GM12872 (cell line): Measurements from ENCODE around the gene DMD.

ENCODE experiments used
- TF ChIP-seq, protein P1 (sequence below): IDR thresholded peaks from 3 replicates; pipeline ENCODE4 v1.5.1; 2011; ENCODE audit warnings: low read depth, mild to moderate bottlenecking, low read length, moderate library complexity; ENCODE audit not compliant: insufficient read depth

Gene DMD

DNA sequence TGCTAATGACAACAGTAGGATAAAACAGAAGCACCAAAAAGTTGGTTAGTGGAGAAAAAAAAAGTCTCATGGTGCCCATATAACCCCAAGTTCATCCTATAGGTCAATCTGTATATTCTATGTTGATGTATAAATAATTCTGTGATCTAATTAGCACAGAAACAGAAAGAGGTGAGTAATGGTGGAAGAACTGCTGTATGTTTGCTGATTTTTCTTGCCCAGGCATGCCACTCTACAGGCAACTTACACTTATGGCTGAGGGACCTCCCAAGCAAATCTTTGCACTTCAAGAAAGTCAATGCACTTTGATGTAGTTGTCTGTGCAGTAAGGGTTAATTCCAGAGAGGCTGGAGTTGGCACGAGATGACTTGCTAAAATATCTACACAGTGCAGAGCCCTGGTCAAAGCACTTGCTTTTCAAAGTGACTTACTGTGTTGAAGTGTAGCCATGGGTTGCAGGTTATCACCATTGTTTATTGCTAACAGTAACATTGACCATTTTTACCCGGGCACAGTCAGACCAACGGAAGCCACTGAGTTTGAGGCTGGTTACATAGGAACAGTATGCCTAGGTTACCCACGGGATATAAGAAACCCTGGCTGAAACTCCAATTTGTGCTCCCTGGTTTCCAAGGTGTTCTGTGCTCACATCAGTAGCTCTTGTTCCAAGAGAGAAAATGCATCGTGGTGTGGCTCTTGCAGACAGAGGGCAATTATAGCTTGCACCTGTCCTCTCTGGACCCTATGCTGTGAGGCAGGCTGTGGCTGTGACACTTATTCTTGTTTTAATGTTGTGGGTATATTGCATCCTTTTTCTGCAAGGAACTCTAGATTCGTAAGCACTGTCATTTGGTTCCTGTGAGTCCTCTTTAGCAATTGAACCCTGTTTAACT, 1998.2 kb downstream of the DMD start:
- TF ChIP-seq, protein P1, sequence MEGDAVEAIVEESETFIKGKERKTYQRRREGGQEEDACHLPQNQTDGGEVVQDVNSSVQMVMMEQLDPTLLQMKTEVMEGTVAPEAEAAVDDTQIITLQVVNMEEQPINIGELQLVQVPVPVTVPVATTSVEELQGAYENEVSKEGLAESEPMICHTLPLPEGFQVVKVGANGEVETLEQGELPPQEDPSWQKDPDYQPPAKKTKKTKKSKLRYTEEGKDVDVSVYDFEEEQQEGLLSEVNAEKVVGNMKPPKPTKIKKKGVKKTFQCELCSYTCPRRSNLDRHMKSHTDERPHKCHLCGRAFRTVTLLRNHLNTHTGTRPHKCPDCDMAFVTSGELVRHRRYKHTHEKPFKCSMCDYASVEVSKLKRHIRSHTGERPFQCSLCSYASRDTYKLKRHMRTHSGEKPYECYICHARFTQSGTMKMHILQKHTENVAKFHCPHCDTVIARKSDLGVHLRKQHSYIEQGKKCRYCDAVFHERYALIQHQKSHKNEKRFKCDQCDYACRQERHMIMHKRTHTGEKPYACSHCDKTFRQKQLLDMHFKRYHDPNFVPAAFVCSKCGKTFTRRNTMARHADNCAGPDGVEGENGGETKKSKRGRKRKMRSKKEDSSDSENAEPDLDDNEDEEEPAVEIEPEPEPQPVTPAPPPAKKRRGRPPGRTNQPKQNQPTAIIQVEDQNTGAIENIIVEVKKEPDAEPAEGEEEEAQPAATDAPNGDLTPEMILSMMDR, result no peak

DNA sequence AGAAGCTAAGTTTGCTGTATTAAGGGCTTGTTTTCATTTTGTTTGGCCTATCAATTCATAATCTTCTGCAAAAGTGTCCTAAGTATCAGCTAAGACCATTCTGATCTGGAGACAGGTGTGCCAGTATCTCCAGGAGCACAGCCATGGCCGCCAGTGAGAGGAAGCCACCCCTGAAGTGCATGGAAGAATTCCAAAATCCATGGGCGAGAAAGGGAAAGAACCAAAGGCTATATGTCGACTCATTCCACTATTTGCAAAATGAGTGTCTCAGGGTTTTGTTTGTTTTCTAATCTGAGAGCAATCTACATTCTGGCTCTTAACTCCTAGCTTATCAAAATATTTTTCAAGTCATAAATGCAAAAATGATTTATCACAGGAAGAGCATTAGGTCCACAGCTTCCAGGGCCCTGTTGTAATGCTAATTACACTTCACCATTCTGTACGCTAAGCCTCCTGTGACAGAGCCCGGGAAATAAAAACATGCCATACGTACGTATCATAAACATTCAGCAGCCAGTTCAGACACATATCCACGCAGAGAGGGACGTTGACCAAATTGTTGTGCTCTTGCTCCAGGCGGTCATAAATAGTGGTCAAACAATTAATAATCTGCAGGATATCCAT, 2002.2 kb downstream of the DMD start:
- TF ChIP-seq, protein P1, result no peak

DNA sequence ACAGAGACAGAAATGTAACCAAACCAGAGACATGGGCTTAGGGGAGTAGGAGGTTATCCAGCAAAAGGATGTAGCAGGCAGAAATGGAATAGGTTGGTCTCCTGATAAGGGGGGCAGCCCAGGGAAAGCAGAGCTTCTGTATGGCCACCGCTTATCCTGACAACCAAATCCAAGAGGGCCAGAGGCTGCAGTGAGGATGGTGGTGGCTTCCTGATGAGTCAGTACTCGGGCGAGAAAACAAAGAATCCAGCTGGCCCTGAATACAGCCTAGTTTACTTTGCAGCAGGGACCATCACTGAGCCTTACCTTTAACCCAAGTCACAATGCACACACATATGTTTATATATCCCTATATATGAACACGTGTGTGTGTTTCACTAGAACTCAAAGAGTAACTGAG, 2009.8 kb downstream of the DMD start:
- TF ChIP-seq, protein P1, result no peak

DNA sequence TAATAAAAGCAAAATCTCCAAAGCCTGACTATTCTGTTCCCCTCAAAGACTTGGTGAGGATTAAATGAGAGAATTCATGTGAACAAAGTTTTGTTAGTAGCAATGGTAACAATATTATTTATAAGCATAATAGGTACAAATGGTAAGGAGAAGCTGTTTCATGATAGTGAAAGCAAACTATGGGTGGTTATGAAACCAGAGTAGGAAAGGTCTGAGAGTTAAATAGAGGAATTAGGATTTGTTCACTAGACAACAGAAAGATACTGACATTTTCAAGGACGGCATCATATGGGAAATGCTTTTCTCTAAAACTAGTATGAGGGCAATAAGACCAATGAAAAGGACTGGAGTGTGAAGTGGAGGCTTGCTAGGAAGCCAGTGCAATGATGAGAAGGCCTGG, 2010.9 kb downstream of the DMD start:
- TF ChIP-seq, protein P1, result no peak

DNA sequence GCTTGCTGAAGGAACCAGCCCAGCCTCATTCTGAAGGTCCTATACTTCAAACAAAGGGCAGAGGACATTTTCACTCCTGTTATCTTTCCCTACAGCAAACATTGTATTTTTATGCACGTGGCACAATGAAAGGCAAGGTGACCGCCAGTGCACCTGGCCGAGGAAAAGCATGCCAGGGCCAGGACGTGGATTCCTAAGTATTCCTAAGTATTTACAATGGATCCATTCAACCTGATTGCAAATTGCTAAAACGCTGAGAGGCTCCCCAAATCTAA, 2011.6 kb downstream of the DMD start:
- TF ChIP-seq, protein P1, result no peak

DNA sequence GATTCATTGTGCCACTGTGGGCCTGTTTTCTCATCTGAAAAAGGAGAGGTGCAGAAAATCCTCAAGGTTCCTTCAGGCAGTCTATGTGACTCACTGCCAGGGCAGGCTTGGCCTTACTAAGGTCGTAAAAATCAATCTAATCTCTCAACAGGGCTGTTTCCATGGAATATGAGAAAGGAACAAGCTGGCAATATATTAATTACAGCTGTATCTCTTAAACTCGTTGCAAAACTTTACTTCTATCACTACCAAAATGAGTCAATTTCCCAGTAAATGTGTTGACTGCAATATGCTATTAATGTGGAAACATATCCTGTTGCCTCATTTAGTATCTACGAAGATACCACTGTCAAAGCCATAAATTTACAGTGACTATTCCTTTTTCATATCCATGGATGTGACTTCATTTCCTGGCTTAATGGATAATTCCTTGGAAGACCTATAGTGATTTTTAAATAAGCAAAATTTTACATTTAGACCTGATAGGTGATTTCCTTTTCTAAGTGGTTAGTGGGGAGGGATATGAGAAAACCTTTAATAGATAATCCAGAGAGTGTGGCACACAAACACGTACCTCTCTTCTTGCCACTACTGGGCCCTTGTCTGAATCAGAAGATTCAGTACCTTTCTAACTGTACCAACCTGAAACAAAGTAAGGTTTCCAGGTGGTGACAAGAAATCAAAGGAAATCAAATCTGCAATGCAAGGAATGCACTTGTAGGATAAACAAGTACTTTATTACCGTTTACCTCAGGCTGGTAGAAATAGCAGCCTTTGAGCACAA, 2012.1 kb downstream of the DMD start:
- TF ChIP-seq, protein P1, result no peak
